Activated CD8-positive, alpha-beta memory T cell treated with anti-CD3 and anti-CD28 coated beads, Interleukin-2, amount 10 ng/mL, durations not matched to agents 7 days and 5 days (primary cell): Measurements from ENCODE around the gene PALS1. TPM values are rescaled to one million over a fixed set of nuclear protein-coding genes. Genes with fewer than 3 reads are reported as not detected.
A peak's percentile ranks its signal among the peaks of the same experiment; 100 is the strongest.

Experiments
- ATAC-seq: fragments of 150-1000 bp; cut with Tn5 transposase; one replicate; pipeline ENCODE4 v1.10.0; 2021; ENCODE audit warnings: moderate library complexity
- CTCF ChIA-PET: fragments of 350-600 bp; sonication (Branson Sonifier 250); formaldehyde crosslinking; loops from one replicate; lab custom pipeline; 2021; ENCODE audit warnings: antibody characterized with exemption; lab: Charles Lee
- DNase-seq: peaks from one replicate; pipeline ENCODE4 v3.0.0-alpha.2; 2020
- H3K27ac Mint-ChIP-seq: one replicate; pipeline ENCODE4 v1.8.0; 2021; ENCODE audit warnings: mild to moderate bottlenecking, mixed read lengths
- H3K27me3 Mint-ChIP-seq: one replicate; pipeline ENCODE4 v1.8.0; 2021; ENCODE audit warnings: mixed read lengths
- H3K36me3 Mint-ChIP-seq: one replicate; pipeline ENCODE4 v1.8.0; 2021; ENCODE audit warnings: mild to moderate bottlenecking, mixed read lengths
- H3K4me1 Mint-ChIP-seq: one replicate; pipeline ENCODE4 v1.8.0; 2021; ENCODE audit warnings: mixed read lengths
- H3K4me3 Mint-ChIP-seq: one replicate; pipeline ENCODE4 v1.8.0; 2021; ENCODE audit warnings: mild to moderate bottlenecking, moderate library complexity, mixed read lengths
- H3K9me3 Mint-ChIP-seq: one replicate; pipeline ENCODE4 v1.8.0; 2022; ENCODE audit warnings: low read depth, mixed read lengths
- total RNA-seq, 2 experiments: library from RNA; stranded (reverse); gene quantifications; one replicate each; pipeline ENCODE4 v1.2.3, GENCODE V29; 2021

Gene PALS1
- total RNA-seq: 1 to 10 TPM; 4.9 to 5.5 TPM

- peaks cover 13% of the 10 kb centered on the region for H3K4me1 Mint-ChIP-seq
- CTCF ChIA-PET: interaction anchor here (1.5 to 2.4 kb wide), 4 partner anchors 10 to 118 kb away, joined by 3 to 7 read pairs (median 6); partner anchors contain the start of genes ATP6V1D and EIF2S1
These were observed at the start of gene PALS1 for GRCh38 chr14:67241411-67242167. Gene PALS1 (plus strand): TSS chr14:67241435. CDS start chr14:67279171, 37,736 bp downstream.

GRCh38 chr14:67191768-67192290 lies 49.4 kb upstream of the PALS1 start:
- Mint-ChIP-seq H3K27ac (no peak overlapping the region), H3K4me1 (peaks cover 11% of the 10 kb centered on the region), H3K9me3 (no peaks in the 10 kb centered on the region), H3K4me3 (no peak overlapping the region), H3K27me3 (no peaks in the 10 kb centered on the region), H3K36me3 (no peaks in the 10 kb centered on the region)
- no peak for ATAC-seq
- DNase-seq: no peak
- CTCF ChIA-PET: no interaction called here

More at GRCh38 chr14:67241411-67242167, at the start of gene PALS1:
- H3K27me3 Mint-ChIP-seq: peaks cover 17% of the 10 kb centered on the region
- ATAC-seq (peak; percentile 62), DNase-seq (no peak)
- peak within 1 kb of the TSS; percentile 85 for H3K4me3 Mint-ChIP-seq
- H3K9me3 Mint-ChIP-seq: no peaks in the 10 kb centered on the region
- peaks cover 1% of the 10 kb centered on the region for H3K36me3 Mint-ChIP-seq
- H3K27ac Mint-ChIP-seq: peak within 1 kb of the TSS; percentile 77

- no peak overlapping the region for H3K27ac Mint-ChIP-seq
- no peaks in the 10 kb centered on the region for H3K36me3 Mint-ChIP-seq
These were observed 48.9 kb upstream of the PALS1 start for GRCh38 chr14:67192366-67192765.

GRCh38 chr14:67195279-67195678 lies 46.0 kb upstream of the PALS1 start:
- no peak overlapping the region for H3K4me3 Mint-ChIP-seq
- H3K27me3 Mint-ChIP-seq: peaks cover 2% of the 10 kb centered on the region
- peaks cover 12% of the 10 kb centered on the region for H3K4me1 Mint-ChIP-seq
- no peak for ATAC-seq
- CTCF ChIA-PET: no interaction called here
- DNase-seq: no peak
- no peaks in the 10 kb centered on the region for H3K36me3 Mint-ChIP-seq
- no peak overlapping the region for H3K27ac Mint-ChIP-seq
- no peaks in the 10 kb centered on the region for H3K9me3 Mint-ChIP-seq

More at GRCh38 chr14:67192366-67192765, 48.9 kb upstream of the PALS1 start:
- no peak for ATAC-seq
- Mint-ChIP-seq H3K4me1 (peaks cover 16% of the 10 kb centered on the region), H3K4me3 (no peak overlapping the region), H3K27me3 (no peaks in the 10 kb centered on the region), H3K9me3 (no peaks in the 10 kb centered on the region)
- CTCF ChIA-PET: no interaction called here
- no peak for DNase-seq

- H3K4me1 Mint-ChIP-seq: peaks cover 12% of the 10 kb centered on the region
- CTCF ChIA-PET: no interaction called here
- H3K4me3 Mint-ChIP-seq: no peak overlapping the region
- H3K36me3 Mint-ChIP-seq: no peaks in the 10 kb centered on the region
- DNase-seq (no peak), ATAC-seq (no peak)
- peaks cover 2% of the 10 kb centered on the region for H3K27me3 Mint-ChIP-seq
- no peaks in the 10 kb centered on the region for H3K9me3 Mint-ChIP-seq
- no peak overlapping the region for H3K27ac Mint-ChIP-seq
These were observed 42.2 kb upstream of the PALS1 start for GRCh38 chr14:67199016-67199415.

GRCh38 chr14:67207810-67208209 lies 33.4 kb upstream of the PALS1 start:
- CTCF ChIA-PET: no interaction called here
- Mint-ChIP-seq H3K27ac (no peak overlapping the region), H3K36me3 (no peaks in the 10 kb centered on the region), H3K9me3 (no peaks in the 10 kb centered on the region), H3K4me3 (no peak overlapping the region), H3K4me1 (no peaks in the 10 kb centered on the region), H3K27me3 (peaks cover 6% of the 10 kb centered on the region)
- DNase-seq: no peak
- ATAC-seq: no peak

GRCh38 chr14:67218126-67218525 lies 23.1 kb upstream of the PALS1 start:
- DNase-seq (no peak), ATAC-seq (no peak)
- H3K4me3 Mint-ChIP-seq: no peak overlapping the region
- peaks cover 6% of the 10 kb centered on the region for H3K27me3 Mint-ChIP-seq
- H3K36me3 Mint-ChIP-seq: no peaks in the 10 kb centered on the region
- no peak overlapping the region for H3K27ac Mint-ChIP-seq
- H3K9me3 Mint-ChIP-seq: no peaks in the 10 kb centered on the region
- H3K4me1 Mint-ChIP-seq: no peaks in the 10 kb centered on the region
- CTCF ChIA-PET: no interaction called here

GRCh38 chr14:67221248-67221981 lies 19.8 kb upstream of the PALS1 start:
- no peaks in the 10 kb centered on the region for H3K9me3 Mint-ChIP-seq
- CTCF ChIA-PET: no interaction called here
- no peaks in the 10 kb centered on the region for H3K4me1 Mint-ChIP-seq
- no peaks in the 10 kb centered on the region for H3K36me3 Mint-ChIP-seq
- no peak overlapping the region for H3K27ac Mint-ChIP-seq
- H3K4me3 Mint-ChIP-seq: no peak overlapping the region
- peaks cover 16% of the 10 kb centered on the region for H3K27me3 Mint-ChIP-seq
- no peak for DNase-seq
- no peak for ATAC-seq

GRCh38 chr14:67221982-67222328 lies 19.3 kb upstream of the PALS1 start:
- H3K9me3 Mint-ChIP-seq: no peaks in the 10 kb centered on the region
- no peak overlapping the region for H3K27ac Mint-ChIP-seq
- H3K27me3 Mint-ChIP-seq: peaks cover 16% of the 10 kb centered on the region
- ATAC-seq (no peak), DNase-seq (no peak)
- no peaks in the 10 kb centered on the region for H3K4me1 Mint-ChIP-seq
- no peaks in the 10 kb centered on the region for H3K36me3 Mint-ChIP-seq
- CTCF ChIA-PET: no interaction called here
- H3K4me3 Mint-ChIP-seq: no peak overlapping the region

GRCh38 chr14:67225523-67225922 lies 15.7 kb upstream of the PALS1 start:
- no peaks in the 10 kb centered on the region for H3K9me3 Mint-ChIP-seq
- H3K36me3 Mint-ChIP-seq: no peaks in the 10 kb centered on the region
- DNase-seq (no peak), ATAC-seq (no peak)
- no peak overlapping the region for H3K27ac Mint-ChIP-seq
- H3K4me3 Mint-ChIP-seq: no peak overlapping the region
- H3K27me3 Mint-ChIP-seq: peaks cover 12% of the 10 kb centered on the region
- H3K4me1 Mint-ChIP-seq: no peaks in the 10 kb centered on the region
- CTCF ChIA-PET: no interaction called here

GRCh38 chr14:67228325-67228984 lies 12.8 kb upstream of the PALS1 start:
- H3K4me3 Mint-ChIP-seq: no peak overlapping the region
- no peaks in the 10 kb centered on the region for H3K9me3 Mint-ChIP-seq
- ATAC-seq (no peak), DNase-seq (no peak)
- H3K4me1 Mint-ChIP-seq: peaks cover 5% of the 10 kb centered on the region
- no peak overlapping the region for H3K27ac Mint-ChIP-seq
- no peaks in the 10 kb centered on the region for H3K36me3 Mint-ChIP-seq
- peaks cover 10% of the 10 kb centered on the region for H3K27me3 Mint-ChIP-seq
- CTCF ChIA-PET: interaction anchor here (1.8 kb wide), 1 partner anchor 57 kb away, joined by 5 read pairs; no protein-coding TSS in a partner anchor

GRCh38 chr14:67232066-67232465 lies 9.2 kb upstream of the PALS1 start:
- Mint-ChIP-seq H3K9me3 (no peaks in the 10 kb centered on the region), H3K27me3 (peaks cover 2% of the 10 kb centered on the region), H3K4me1 (peaks cover 5% of the 10 kb centered on the region), H3K36me3 (no peaks in the 10 kb centered on the region), H3K4me3 (no peak overlapping the region), H3K27ac (no peak overlapping the region)
- DNase-seq (no peak), ATAC-seq (no peak)
- CTCF ChIA-PET: interaction anchor here (0.9 to 1.9 kb wide), 2 partner anchors 9 to 53 kb away, joined by 3 to 7 read pairs; partner anchors contain the start of gene PALS1

GRCh38 chr14:67232621-67233020 lies 8.6 kb upstream of the PALS1 start:
- no peak overlapping the region for H3K4me3 Mint-ChIP-seq
- ATAC-seq: no peak
- H3K27ac Mint-ChIP-seq: no peak overlapping the region
- CTCF ChIA-PET: interaction anchor here (0.9 to 1.9 kb wide), 2 partner anchors 9 to 52 kb away, joined by 3 to 7 read pairs; partner anchors contain the start of gene PALS1
- peaks cover 5% of the 10 kb centered on the region for H3K4me1 Mint-ChIP-seq
- DNase-seq: no peak
- H3K9me3 Mint-ChIP-seq: no peaks in the 10 kb centered on the region
- peaks cover 3% of the 10 kb centered on the region for H3K27me3 Mint-ChIP-seq
- H3K36me3 Mint-ChIP-seq: no peaks in the 10 kb centered on the region
